Measurements from ENCODE around the gene RHOC. TPM values are rescaled to one million over a fixed set of nuclear protein-coding genes. Genes with fewer than 3 reads are reported as not detected.

The RHOC gene
- total RNA-seq, 1 donor from 2014 or later = 131 TPM

- H3K9me3 Mint-ChIP-seq = no peaks in the 10 kb centered on the region
- no peaks in the 10 kb centered on the region for H3K27me3 Mint-ChIP-seq
- TF ChIP-seq, protein P1, sequence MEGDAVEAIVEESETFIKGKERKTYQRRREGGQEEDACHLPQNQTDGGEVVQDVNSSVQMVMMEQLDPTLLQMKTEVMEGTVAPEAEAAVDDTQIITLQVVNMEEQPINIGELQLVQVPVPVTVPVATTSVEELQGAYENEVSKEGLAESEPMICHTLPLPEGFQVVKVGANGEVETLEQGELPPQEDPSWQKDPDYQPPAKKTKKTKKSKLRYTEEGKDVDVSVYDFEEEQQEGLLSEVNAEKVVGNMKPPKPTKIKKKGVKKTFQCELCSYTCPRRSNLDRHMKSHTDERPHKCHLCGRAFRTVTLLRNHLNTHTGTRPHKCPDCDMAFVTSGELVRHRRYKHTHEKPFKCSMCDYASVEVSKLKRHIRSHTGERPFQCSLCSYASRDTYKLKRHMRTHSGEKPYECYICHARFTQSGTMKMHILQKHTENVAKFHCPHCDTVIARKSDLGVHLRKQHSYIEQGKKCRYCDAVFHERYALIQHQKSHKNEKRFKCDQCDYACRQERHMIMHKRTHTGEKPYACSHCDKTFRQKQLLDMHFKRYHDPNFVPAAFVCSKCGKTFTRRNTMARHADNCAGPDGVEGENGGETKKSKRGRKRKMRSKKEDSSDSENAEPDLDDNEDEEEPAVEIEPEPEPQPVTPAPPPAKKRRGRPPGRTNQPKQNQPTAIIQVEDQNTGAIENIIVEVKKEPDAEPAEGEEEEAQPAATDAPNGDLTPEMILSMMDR (conservative IDR thresholded peaks at IDR 0.05) = no peak
- no peak for DNase-seq (ENCODE audit: extremely low spot score, unreplicated experiment)
- H3K27ac Mint-ChIP-seq = peak within 1 kb of the TSS; percentile 94
- peaks cover 28% of the 10 kb centered on the region for H3K4me1 Mint-ChIP-seq (ENCODE audit: unreplicated experiment)
- H3K4me3 Mint-ChIP-seq = peak within 1 kb of the TSS; percentile 97
- peaks cover 41% of the 10 kb centered on the region for H3K36me3 Mint-ChIP-seq
These were observed 32.4 kb downstream of the RHOC start, which contains the start of gene MOV10 for GRCh38 chr1:112674440-112674985. MOV10 (plus strand) TSS chr1:112674659; CDS start chr1:112674913, 254 bp downstream.

- Mint-ChIP-seq H3K27me3 (no peaks in the 10 kb centered on the region), H3K9me3 (no peaks in the 10 kb centered on the region), H3K4me1 (ENCODE audit: unreplicated experiment) (peaks cover 28% of the 10 kb centered on the region), H3K36me3 (peaks cover 42% of the 10 kb centered on the region), H3K4me3 (peak overlapping the region; percentile 97), H3K27ac (peak overlapping the region; percentile 94)
- TF ChIP-seq, protein P1 (conservative IDR thresholded peaks at IDR 0.05) = peak; percentile 70
- DNase-seq (ENCODE audit: extremely low spot score, unreplicated experiment) = no peak
These were observed 33.1 kb downstream of the RHOC start for GRCh38 chr1:112673592-112674439.

GRCh38 chr1:112672842-112673241 is 34.1 kb downstream of the RHOC start:
- TF ChIP-seq, protein P1 (conservative IDR thresholded peaks at IDR 0.05) = no peak
- no peak for DNase-seq (ENCODE audit: extremely low spot score, unreplicated experiment)
- H3K4me3 Mint-ChIP-seq = peak overlapping the region; percentile 97
- H3K9me3 Mint-ChIP-seq = no peaks in the 10 kb centered on the region
- H3K36me3 Mint-ChIP-seq = peaks cover 39% of the 10 kb centered on the region
- H3K27ac Mint-ChIP-seq = peak overlapping the region; percentile 94
- no peaks in the 10 kb centered on the region for H3K27me3 Mint-ChIP-seq
- peaks cover 24% of the 10 kb centered on the region for H3K4me1 Mint-ChIP-seq (ENCODE audit: unreplicated experiment)

DNA sequence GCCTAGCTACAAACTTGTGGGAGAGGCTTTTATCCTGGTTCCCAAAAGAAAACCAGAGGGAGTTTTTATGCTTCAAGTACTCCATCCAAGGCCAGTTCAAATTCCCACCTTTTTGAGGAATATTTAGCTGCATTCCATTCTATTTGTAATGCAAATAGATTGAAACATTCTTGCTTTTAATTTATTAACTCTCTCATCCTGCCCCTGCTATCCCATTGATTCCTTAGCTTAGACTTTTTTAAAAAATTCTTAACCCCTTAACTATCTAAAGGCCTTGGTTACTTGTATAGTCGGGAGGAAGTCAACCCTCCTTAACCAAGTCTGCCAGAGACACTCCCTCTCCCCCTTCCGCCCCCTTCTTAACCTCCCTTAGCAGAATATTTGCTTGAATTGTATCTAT is 34.9 kb downstream of the RHOC start:
- no peak overlapping the region for H3K4me3 Mint-ChIP-seq
- DNase-seq (ENCODE audit: extremely low spot score, unreplicated experiment) = no peak
- TF ChIP-seq, protein P1 (conservative IDR thresholded peaks at IDR 0.05) = no peak
- no peaks in the 10 kb centered on the region for H3K27me3 Mint-ChIP-seq
- H3K27ac Mint-ChIP-seq = no peak overlapping the region
- peaks cover 38% of the 10 kb centered on the region for H3K36me3 Mint-ChIP-seq
- no peaks in the 10 kb centered on the region for H3K9me3 Mint-ChIP-seq
- peaks cover 24% of the 10 kb centered on the region for H3K4me1 Mint-ChIP-seq (ENCODE audit: unreplicated experiment)

GRCh38 chr1:112666946-112667345 is 40.0 kb downstream of the RHOC start:
- Mint-ChIP-seq H3K4me1 (ENCODE audit: unreplicated experiment) (no peaks in the 10 kb centered on the region), H3K27ac (no peak overlapping the region), H3K27me3 (no peaks in the 10 kb centered on the region), H3K36me3 (peaks cover 44% of the 10 kb centered on the region), H3K9me3 (no peaks in the 10 kb centered on the region), H3K4me3 (no peak overlapping the region)
- DNase-seq (ENCODE audit: extremely low spot score, unreplicated experiment) = no peak
- TF ChIP-seq, protein P1 (conservative IDR thresholded peaks at IDR 0.05) = no peak
